Subcutaneous abdominal adipose tissue (tissue), 5 donors: ENCODE measurements around the gene RBP5.

Experiments
- H3K27ac ChIP-seq: one replicate; pipeline ENCODE4 v1.7.0; 2013; ENCODE audit warnings: low read depth, mild to moderate bottlenecking, inconsistent platforms, low read length, moderate library complexity
- H3K27me3 ChIP-seq, 5 donors: one replicate each; pipeline ENCODE4 v1.7.0; 2013; ENCODE audit warnings: low read length in 5 of 5, inconsistent platforms in 1 of 5; ENCODE audit not compliant: control insufficient read depth in 5 of 5, insufficient read depth in 4 of 5
- H3K36me3 ChIP-seq, 5 donors: one replicate each; pipeline ENCODE4 v1.7.0; 2013; ENCODE audit warnings: low read length in 5 of 5; ENCODE audit not compliant: control insufficient read depth in 5 of 5, insufficient read depth in 5 of 5
- H3K4me1 ChIP-seq, 5 donors: one replicate each; pipeline ENCODE4 v1.7.0; 2013; ENCODE audit warnings: low read length in 5 of 5, mild to moderate bottlenecking in 3 of 5, moderate library complexity in 1 of 5; ENCODE audit not compliant: control insufficient read depth in 5 of 5, insufficient read depth in 5 of 5
- H3K4me3 ChIP-seq, 5 donors: one replicate each; pipeline ENCODE4 v1.7.0; 2013; ENCODE audit warnings: low read length in 5 of 5, low read depth in 1 of 5
- H3K9ac ChIP-seq, 5 donors: one replicate each; pipeline ENCODE4 v1.7.0; 2013; ENCODE audit warnings: low read length in 5 of 5, mild to moderate bottlenecking in 4 of 5, moderate library complexity in 3 of 5
- H3K9me3 ChIP-seq, 5 donors: one replicate each; pipeline ENCODE4 v1.7.0; 2013; ENCODE audit warnings: low read length in 5 of 5; ENCODE audit not compliant: control insufficient read depth in 5 of 5
- donor health status: healthy.
- donor health status: healthy.
- donor health status: healthy.
- donor health status: healthy.
- donor health status: healthy.

Gene RBP5

GRCh38 chr12:7090222-7090998, 38.3 kb downstream of the RBP5 start:
- Histone ChIP-seq H3K27ac (peak overlapping the region; percentile 88), H3K4me3 (peak overlapping the region; percentile 46 to 74 (median 70)), H3K4me1 (peaks cover 5 to 41% (median 32%) of the 10 kb centered on the region in 5 donors), H3K9ac (peak overlapping the region in 2 of 5 donors; percentile 37 to 73), H3K36me3 (peaks cover 0 to 30% (median 20%) of the 10 kb centered on the region in 5 donors), H3K9me3 (no peaks in the 10 kb centered on the region), H3K27me3 (peaks cover 0 to 6% (median 0%) of the 10 kb centered on the region in 5 donors)

- Histone ChIP-seq H3K27ac (no peak overlapping the region), H3K4me1 (peaks cover 5 to 41% (median 32%) of the 10 kb centered on the region in 5 donors), H3K36me3 (peaks cover 0 to 40% (median 29%) of the 10 kb centered on the region in 5 donors), H3K27me3 (peaks cover 0 to 6% (median 0%) of the 10 kb centered on the region in 5 donors), H3K4me3 (peak overlapping the region in 1 of 5 donors; percentile 5), H3K9ac (no peak overlapping the region), H3K9me3 (no peaks in the 10 kb centered on the region)
Observed at GRCh38 chr12:7089196-7089871, 39.4 kb downstream of the RBP5 start.

GRCh38 chr12:7083125-7083524, 45.6 kb downstream of the RBP5 start:
- Histone ChIP-seq H3K4me3 (no peak overlapping the region), H3K9me3 (no peaks in the 10 kb centered on the region), H3K9ac (no peak overlapping the region), H3K4me1 (peaks cover 0 to 6% (median 4%) of the 10 kb centered on the region in 5 donors), H3K27ac (no peak overlapping the region), H3K27me3 (no peaks in the 10 kb centered on the region), H3K36me3 (peaks cover 0 to 48% (median 35%) of the 10 kb centered on the region in 5 donors)

GRCh38 chr12:7081037-7081436, 47.7 kb downstream of the RBP5 start:
- H3K27me3 ChIP-seq, result no peaks in the 10 kb centered on the region
- peaks cover 0 to 37% (median 27%) of the 10 kb centered on the region in 5 donors for H3K36me3 ChIP-seq
- H3K9ac ChIP-seq, result no peak overlapping the region
- H3K9me3 ChIP-seq, result no peaks in the 10 kb centered on the region
- H3K4me3 ChIP-seq, result no peak overlapping the region
- peaks cover 0 to 6% (median 4%) of the 10 kb centered on the region in 5 donors for H3K4me1 ChIP-seq
- H3K27ac ChIP-seq, result no peak overlapping the region

GRCh38 chr12:7079826-7080125, 48.9 kb downstream of the RBP5 start:
- H3K4me1 ChIP-seq, result peaks cover 0 to 6% (median 4%) of the 10 kb centered on the region in 5 donors
- H3K36me3 ChIP-seq, result peaks cover 0 to 24% (median 17%) of the 10 kb centered on the region in 5 donors
- no peak overlapping the region for H3K4me3 ChIP-seq
- H3K27ac ChIP-seq, result peak overlapping the region; percentile 66
- H3K9me3 ChIP-seq, result no peaks in the 10 kb centered on the region
- peak overlapping the region in 1 of 5 donors; percentile 32 for H3K9ac ChIP-seq
- H3K27me3 ChIP-seq, result no peaks in the 10 kb centered on the region

- H3K4me3 ChIP-seq, result no peak overlapping the region
- no peak overlapping the region for H3K27ac ChIP-seq
- no peak overlapping the region for H3K9ac ChIP-seq
- peaks cover 0 to 18% (median 11%) of the 10 kb centered on the region in 5 donors for H3K36me3 ChIP-seq
- no peaks in the 10 kb centered on the region for H3K27me3 ChIP-seq
- peaks cover 0 to 9% (median 5%) of the 10 kb centered on the region in 5 donors for H3K4me1 ChIP-seq
- H3K9me3 ChIP-seq, result no peaks in the 10 kb centered on the region
Observed at GRCh38 chr12:7078163-7078562, 50.5 kb downstream of the RBP5 start.

GRCh38 chr12:7076493-7076892, 52.2 kb downstream of the RBP5 start:
- Histone ChIP-seq H3K9me3 (no peaks in the 10 kb centered on the region), H3K27ac (no peak overlapping the region), H3K4me3 (no peak overlapping the region), H3K4me1 (peaks cover 0 to 9% (median 5%) of the 10 kb centered on the region in 5 donors), H3K9ac (no peak overlapping the region), H3K27me3 (no peaks in the 10 kb centered on the region), H3K36me3 (peaks cover 0 to 9% (median 6%) of the 10 kb centered on the region in 5 donors)

- H3K4me1 ChIP-seq, result peaks cover 0 to 9% (median 5%) of the 10 kb centered on the region in 5 donors
- no peak overlapping the region for H3K27ac ChIP-seq
Observed at GRCh38 chr12:7075939-7076338, 52.8 kb downstream of the RBP5 start.

GRCh38 chr12:7075518-7075917, 53.2 kb downstream of the RBP5 start:
- Histone ChIP-seq H3K36me3 (peaks cover 2 to 5% (median 4%) of the 10 kb centered on the region in 5 donors), H3K4me3 (no peak overlapping the region), H3K27me3 (no peaks in the 10 kb centered on the region), H3K9me3 (no peaks in the 10 kb centered on the region), H3K9ac (no peak overlapping the region), H3K27ac (no peak overlapping the region), H3K4me1 (peaks cover 0 to 9% (median 5%) of the 10 kb centered on the region in 5 donors)

More at GRCh38 chr12:7075939-7076338, 52.8 kb downstream of the RBP5 start:
- Histone ChIP-seq H3K9me3 (no peaks in the 10 kb centered on the region), H3K36me3 (peaks cover under 1 to 6% (median 3%) of the 10 kb centered on the region in 5 donors), H3K27me3 (no peaks in the 10 kb centered on the region), H3K9ac (no peak overlapping the region), H3K4me3 (no peak overlapping the region)

- Histone ChIP-seq H3K9me3 (no peaks in the 10 kb centered on the region), H3K27me3 (no peaks in the 10 kb centered on the region), H3K4me1 (peaks cover 0 to 6% (median 0%) of the 10 kb centered on the region in 5 donors), H3K27ac (no peak overlapping the region), H3K9ac (no peak overlapping the region), H3K4me3 (no peak overlapping the region), H3K36me3 (peaks cover 5 to 19% (median 16%) of the 10 kb centered on the region in 5 donors)
Observed at GRCh38 chr12:7073946-7074345, 54.7 kb downstream of the RBP5 start.
